Sigmoid colon (tissue), 7 donors: ENCODE data around the gene RPS6KA1. TPM values are rescaled to one million over a fixed set of nuclear protein-coding genes. Genes with fewer than 3 reads are reported as not detected.

Experiments
- DNase-seq: peaks from one replicate; pipeline ENCODE4 v3.0.0-alpha.2; 2019
- H3K27ac ChIP-seq, 4 donors: fragments of 200-600 bp; sonication (generic); one replicate each; pipeline ENCODE4 v1.5.1; 2016 to 2019; ENCODE audit warnings: mild to moderate bottlenecking in 1 of 4
- H3K27me3 ChIP-seq, 3 donors: fragments of 200-600 bp; sonication (generic); one replicate each; pipeline ENCODE4 v1.5.1; 2019; ENCODE audit warnings: mild to moderate bottlenecking in 1 of 3
- H3K36me3 ChIP-seq, 4 donors: fragments of 200-600 bp; sonication (generic); one replicate each; pipeline ENCODE4 v1.5.1; 2016 to 2019
- H3K4me1 ChIP-seq, 4 donors: fragments of 200-600 bp; sonication (generic); one replicate each; pipeline ENCODE4 v1.5.1; 2017 to 2019
- H3K4me3 ChIP-seq, 4 donors: fragments of 200-600 bp; sonication (generic); one replicate each; pipeline ENCODE4 v1.5.1; 2017 to 2019; ENCODE audit warnings: mild to moderate bottlenecking in 2 of 4, moderate library complexity in 1 of 4
- H3K9me3 ChIP-seq, 4 donors: fragments of 200-600 bp in 3 of 4; sonication (generic) in 3 of 4; one replicate each; pipeline versions ENCODE4 v1.5.1 to v1.6.1; 2013 to 2019
- CTCF ChIP-seq, 4 experiments: fragments of 450-650 bp in 3 of 4; fragments of 200-600 bp in 1 of 4; IDR thresholded peaks; one replicate each; pipeline ENCODE4 v1.5.1; 2016 to 2019; ENCODE audit warnings: antibody characterized with exemption in 4 of 4, mild to moderate bottlenecking in 3 of 4, moderate library complexity in 2 of 4
- EP300 ChIP-seq, 4 donors: sonication (generic); formaldehyde crosslinking; IDR thresholded peaks; one replicate each; pipeline ENCODE4 v1.6.1; 2017; ENCODE audit warnings: antibody characterized with exemption in 4 of 4
- POLR2A ChIP-seq, 2 donors: fragments of 450-650 bp; IDR thresholded peaks; one replicate each; pipeline ENCODE4 v1.6.1; 2016; ENCODE audit warnings: antibody characterized with exemption in 2 of 2, mild to moderate bottlenecking in 2 of 2, moderate library complexity in 2 of 2
- POLR2AphosphoS5 ChIP-seq, 4 donors: sonication (generic); formaldehyde crosslinking; IDR thresholded peaks; one replicate each; pipeline ENCODE4 v1.6.1; 2017; ENCODE audit warnings: antibody characterized with exemption in 4 of 4
- WGBS, 2 donors: extraction: QIAGEN DNeasy Blood & Tissue Kit; methylation state at CpG; one replicate each; pipeline ENCODE4 v1.1.7; 2013; 5-methylcytosine and 5-hydroxymethylcytosine counted together
- intact Hi-C: fragments of 100-400 bp; cut with DNase I; formaldehyde crosslinking; loops from one replicate; pipeline ENCODE4 v1.15.1; 2023
- polyA plus RNA-seq, 3 donors: library from polyadenylated mRNA; stranded (reverse); fragments of 200-250 nt; gene quantifications; one replicate each; pipeline ENCODE4 v1.2.3, GENCODE V29; 2013
- total RNA-seq, 4 donors: library from RNA; depleted of rRNA; stranded (reverse); fragments of >200 nt; gene quantifications; one replicate each; pipeline ENCODE4 v1.1.0, GENCODE V29; 2016
- donor health status: healthy with polysubstance abuse.
- donor health status: Bipolar disorder and iron deficiency.
- donor health status: healthy.

Gene RPS6KA1
- total and polyA plus RNA-seq, 7 donors = 2.5 to 116 (median 11.5) TPM

DNA sequence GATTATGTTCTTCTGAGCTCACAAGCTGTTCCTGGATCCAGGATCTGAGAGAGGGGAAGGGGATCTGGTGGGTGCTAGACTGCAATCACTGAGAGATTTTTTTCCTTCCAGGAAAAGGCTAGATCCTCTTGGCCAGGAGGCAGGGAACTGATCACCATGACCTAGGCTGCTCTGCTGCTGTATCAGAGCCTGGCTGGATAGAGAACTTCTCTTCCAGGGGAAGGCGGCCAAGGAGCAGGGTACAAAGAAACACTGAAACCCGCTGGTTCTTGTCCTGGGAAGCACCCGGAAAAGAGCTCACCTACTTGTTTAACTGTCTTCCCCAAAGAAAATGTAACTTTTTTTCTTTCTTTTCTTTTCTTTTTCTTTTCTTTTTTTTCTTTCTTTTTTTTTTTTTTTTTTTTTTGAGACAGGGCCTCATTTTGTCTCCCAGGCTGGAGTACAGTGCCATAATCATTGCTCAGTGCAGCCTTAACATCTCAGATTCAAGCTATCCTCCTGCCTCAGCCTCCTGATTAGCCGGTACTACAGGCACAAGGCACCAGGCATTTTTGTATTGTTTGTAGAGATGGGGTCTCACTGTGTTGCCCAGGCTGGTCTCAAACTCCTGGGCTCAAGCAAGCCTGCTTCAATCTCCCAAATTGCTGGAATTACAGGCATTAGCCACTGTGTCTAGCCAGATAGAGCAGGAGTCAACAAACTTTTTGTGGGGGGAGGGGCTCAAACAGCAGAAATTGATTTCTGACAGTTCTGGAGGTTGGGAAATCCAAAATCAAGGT lies 12.4 kb upstream of the RPS6KA1 start:
- WGBS, 2 donors = 88 to 93% methylated on average over 4 of the region's 4 CpGs
- intact Hi-C loops = no loop called here
- H3K4me3 ChIP-seq = no peak overlapping the region
- no peak for TF ChIP-seq POLR2AphosphoS5 (IDR thresholded peaks at IDR 0.05)
- TF ChIP-seq EP300 (IDR thresholded peaks at IDR 0.05) = no peak
- TF ChIP-seq POLR2A (IDR thresholded peaks at IDR 0.05) = no peak
- TF ChIP-seq CTCF (IDR thresholded peaks at IDR 0.05) = no peak
- H3K9me3 ChIP-seq = no peaks in the 10 kb centered on the region
- H3K27me3 ChIP-seq = no peaks in the 10 kb centered on the region
- DNase-seq = no peak
- no peak overlapping the region for H3K27ac ChIP-seq
- H3K4me1 ChIP-seq = no peaks in the 10 kb centered on the region
- no peaks in the 10 kb centered on the region for H3K36me3 ChIP-seq

DNA sequence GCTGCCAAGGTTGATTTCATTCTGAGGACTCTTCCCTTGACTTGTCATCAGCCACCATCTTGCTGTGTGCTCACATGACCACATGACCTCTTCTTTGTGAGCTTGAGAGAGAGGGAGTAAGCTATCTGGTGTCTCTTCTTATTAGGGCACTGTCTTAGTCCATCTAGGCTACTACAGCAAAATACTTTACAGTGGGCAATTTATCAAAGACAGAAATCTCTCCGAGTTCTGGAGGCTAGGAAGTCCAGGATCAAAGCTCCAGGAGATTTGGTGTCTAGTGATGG lies 11.9 kb upstream of the RPS6KA1 start:
- Histone ChIP-seq H3K4me1 (no peaks in the 10 kb centered on the region), H3K4me3 (no peak overlapping the region), H3K9me3 (no peaks in the 10 kb centered on the region), H3K36me3 (no peaks in the 10 kb centered on the region), H3K27me3 (no peaks in the 10 kb centered on the region), H3K27ac (no peak overlapping the region)
- intact Hi-C loops = no loop called here
- no peak for DNase-seq
- WGBS, 2 donors = 89 to 91% methylated on average over 1 of the region's 1 CpG
- no peak for TF ChIP-seq CTCF (IDR thresholded peaks at IDR 0.05)
- no peak for TF ChIP-seq POLR2A (IDR thresholded peaks at IDR 0.05)
- no peak for TF ChIP-seq POLR2AphosphoS5 (IDR thresholded peaks at IDR 0.05)
- TF ChIP-seq EP300 (IDR thresholded peaks at IDR 0.05) = no peak

DNA sequence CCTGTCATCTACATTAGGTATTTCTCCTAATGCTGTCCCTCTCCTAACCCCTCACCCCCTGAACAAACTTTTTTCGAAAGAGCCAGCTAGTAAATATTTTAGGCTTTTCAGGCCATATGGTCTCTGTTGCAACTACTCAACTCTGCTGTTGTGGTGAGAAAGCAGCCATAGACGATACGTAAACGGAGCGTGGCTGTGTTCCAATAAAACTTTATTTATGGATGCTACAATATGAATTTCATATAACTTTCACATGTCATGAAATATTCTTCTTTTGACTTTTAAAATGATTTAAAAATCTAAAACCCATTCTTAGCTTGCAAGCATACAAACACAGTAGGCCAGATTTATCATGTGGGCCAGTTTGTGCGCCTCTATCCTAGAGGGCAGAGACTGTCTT lies 11.2 kb upstream of the RPS6KA1 start:
- 84 to 90% methylated on average over 6 of the region's 6 CpGs for WGBS, 2 donors
- H3K27ac ChIP-seq = no peak overlapping the region
- TF ChIP-seq POLR2AphosphoS5 (IDR thresholded peaks at IDR 0.05) = no peak
- no peak for TF ChIP-seq EP300 (IDR thresholded peaks at IDR 0.05)
- no peak for TF ChIP-seq POLR2A (IDR thresholded peaks at IDR 0.05)
- TF ChIP-seq CTCF (IDR thresholded peaks at IDR 0.05) = no peak
- no peaks in the 10 kb centered on the region for H3K27me3 ChIP-seq
- DNase-seq = no peak
- no peaks in the 10 kb centered on the region for H3K9me3 ChIP-seq
- no peak overlapping the region for H3K4me3 ChIP-seq
- no peaks in the 10 kb centered on the region for H3K4me1 ChIP-seq
- no peaks in the 10 kb centered on the region for H3K36me3 ChIP-seq
- intact Hi-C loops = no loop called here

GRCh38 chr1:26520339-26520738 lies 9.2 kb upstream of the RPS6KA1 start:
- 83 to 85% methylated on average over 5 of the region's 5 CpGs for WGBS, 2 donors
- H3K27ac ChIP-seq = no peak overlapping the region
- no peak for DNase-seq
- no peaks in the 10 kb centered on the region for H3K36me3 ChIP-seq
- TF ChIP-seq POLR2AphosphoS5 (IDR thresholded peaks at IDR 0.05) (no peak), POLR2A (IDR thresholded peaks at IDR 0.05) (no peak), EP300 (IDR thresholded peaks at IDR 0.05) (no peak), CTCF (IDR thresholded peaks at IDR 0.05) (no peak)
- peaks cover 0 to 10% (median 0%) of the 10 kb centered on the region in 3 donors for H3K27me3 ChIP-seq
- no peaks in the 10 kb centered on the region for H3K9me3 ChIP-seq
- no peaks in the 10 kb centered on the region for H3K4me1 ChIP-seq
- no peak overlapping the region for H3K4me3 ChIP-seq
- intact Hi-C loops = no loop called here

DNA sequence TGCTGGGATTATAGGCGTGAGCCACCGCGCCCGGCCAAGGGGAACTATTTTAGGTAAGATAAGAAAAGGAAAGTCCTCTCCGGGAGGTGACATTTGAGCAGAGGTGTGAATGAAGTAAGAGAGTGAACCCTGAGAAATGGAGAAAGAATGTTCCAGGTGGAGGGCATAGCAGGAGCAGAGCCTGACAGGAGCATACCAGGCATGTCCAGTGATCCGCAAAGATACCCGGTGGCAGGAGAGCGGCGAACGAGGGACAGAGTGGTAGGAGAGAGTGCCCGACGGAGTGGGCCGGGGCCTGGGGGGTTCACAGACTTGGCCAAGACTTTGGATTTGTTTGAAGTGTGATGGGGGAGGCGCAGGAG lies 7.9 kb upstream of the RPS6KA1 start:
- Histone ChIP-seq H3K27ac (no peak overlapping the region), H3K36me3 (no peaks in the 10 kb centered on the region), H3K27me3 (peaks cover 0 to 15% (median 0%) of the 10 kb centered on the region in 3 donors), H3K9me3 (no peaks in the 10 kb centered on the region), H3K4me1 (no peaks in the 10 kb centered on the region), H3K4me3 (no peak overlapping the region)
- TF ChIP-seq POLR2AphosphoS5 (IDR thresholded peaks at IDR 0.05) (no peak), EP300 (IDR thresholded peaks at IDR 0.05) (no peak), POLR2A (IDR thresholded peaks at IDR 0.05) (no peak), CTCF (IDR thresholded peaks at IDR 0.05) (no peak)
- 70 to 77% methylated on average over 14 of the region's 14 CpGs for WGBS, 2 donors
- intact Hi-C loops = no loop called here
- DNase-seq = no peak
